Adipocyte (in vitro differentiated cells): ENCODE data around the gene DDRGK1.
"Not testable (repeated sequence)": the region's sequence is repeated elsewhere in the genome, so short reads cannot be mapped to it uniquely, and the experiment has no call there.

Source experiments
- DNase-seq: peaks from one replicate; pipeline ENCODE4 v3.0.0-alpha.2; 2015; ENCODE audit warnings: low read depth
- H3K27me3 ChIP-seq: replicated peaks from 2 replicates; pipeline ENCODE4 v1.7.0; 2013; ENCODE audit warnings: mild to moderate bottlenecking, low read length, moderate library complexity; ENCODE audit not compliant: control insufficient read depth, insufficient read depth
- H3K36me3 ChIP-seq: 2 replicates; pipeline ENCODE4 v1.7.0; 2013; ENCODE audit warnings: low read length, mild to moderate bottlenecking, moderate library complexity; ENCODE audit not compliant: control insufficient read depth, insufficient read depth, severe bottlenecking
- H3K4me1 ChIP-seq: 2 replicates; pipeline ENCODE4 v1.7.0; 2013; ENCODE audit warnings: mild to moderate bottlenecking, low read length, moderate library complexity; ENCODE audit not compliant: control insufficient read depth, insufficient read depth
- H3K4me3 ChIP-seq: 2 replicates; pipeline ENCODE4 v1.7.0; 2013; ENCODE audit warnings: mild to moderate bottlenecking, low read length, moderate library complexity
- H3K9ac ChIP-seq: 2 replicates; pipeline ENCODE4 v1.7.0; 2013; ENCODE audit warnings: mild to moderate bottlenecking, low read length, moderate library complexity
- H3K9me3 ChIP-seq: 2 replicates; pipeline ENCODE4 v1.7.0; 2013; ENCODE audit warnings: mild to moderate bottlenecking, low read length, moderate library complexity; ENCODE audit not compliant: control insufficient read depth

The DDRGK1 gene

DNA sequence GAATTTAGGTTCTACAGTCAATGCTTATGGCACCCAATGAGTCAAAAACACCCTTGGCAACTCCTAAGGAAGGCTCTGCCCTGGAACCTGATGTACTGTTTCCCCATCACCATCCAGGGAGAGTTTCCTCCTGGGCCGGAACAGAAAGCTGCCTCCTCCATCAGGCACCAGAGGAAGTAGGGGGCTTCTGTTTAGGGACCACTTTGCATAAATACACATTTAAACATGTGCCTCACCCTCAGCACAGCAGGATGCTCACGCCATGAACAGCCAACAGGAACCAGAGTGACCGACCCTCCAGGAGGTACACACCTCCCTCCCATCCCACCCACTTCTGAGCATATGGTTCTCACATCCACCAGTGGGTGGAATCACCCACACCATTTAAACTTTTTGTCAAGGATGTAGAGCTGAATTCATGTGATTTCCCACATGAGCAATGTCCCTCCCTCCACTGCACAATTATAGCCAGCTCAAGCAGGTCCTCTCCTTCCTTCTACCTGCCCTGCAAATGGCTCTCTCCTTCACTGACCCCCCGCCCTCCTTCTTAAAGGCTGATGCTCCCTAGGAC lies 14.8 kb downstream of the DDRGK1 start:
- no peaks in the 10 kb centered on the region for H3K4me1 ChIP-seq
- H3K27me3 ChIP-seq = no peaks in the 10 kb centered on the region
- no peak for DNase-seq
- peaks cover 50% of the 10 kb centered on the region for H3K36me3 ChIP-seq
- H3K9ac ChIP-seq = no peak overlapping the region
- H3K4me3 ChIP-seq = no peak overlapping the region
- no peaks in the 10 kb centered on the region for H3K9me3 ChIP-seq

DNA sequence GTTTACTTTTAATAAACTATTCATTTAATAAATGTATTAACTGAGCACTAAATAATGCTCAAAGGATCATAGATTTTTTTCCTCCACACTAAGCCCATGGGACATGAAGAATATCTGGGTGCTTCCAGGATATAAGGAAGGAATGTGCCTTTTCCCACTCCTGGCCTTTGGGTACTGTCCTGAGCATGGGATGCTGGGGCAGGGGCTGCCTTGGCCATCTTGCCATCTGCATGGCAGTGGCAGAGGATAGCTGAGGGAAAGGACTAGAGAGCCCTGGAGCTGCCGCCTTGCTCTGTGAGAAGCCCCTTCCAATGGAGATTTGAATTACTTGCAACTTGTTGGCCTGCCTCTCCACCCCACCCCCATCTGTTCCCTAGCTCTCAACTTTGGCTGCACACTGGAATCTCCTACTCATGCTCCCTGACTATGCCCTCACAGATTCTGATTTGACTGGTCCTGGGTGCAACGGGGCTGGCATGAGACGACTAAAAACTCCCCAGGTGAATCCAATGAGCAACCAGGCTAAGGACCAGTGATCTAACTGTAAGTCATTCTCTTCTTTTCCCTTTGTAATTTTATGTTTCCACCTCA lies 15.6 kb downstream of the DDRGK1 start:
- Histone ChIP-seq H3K27me3 (no peaks in the 10 kb centered on the region), H3K4me1 (no peaks in the 10 kb centered on the region)

DNA sequence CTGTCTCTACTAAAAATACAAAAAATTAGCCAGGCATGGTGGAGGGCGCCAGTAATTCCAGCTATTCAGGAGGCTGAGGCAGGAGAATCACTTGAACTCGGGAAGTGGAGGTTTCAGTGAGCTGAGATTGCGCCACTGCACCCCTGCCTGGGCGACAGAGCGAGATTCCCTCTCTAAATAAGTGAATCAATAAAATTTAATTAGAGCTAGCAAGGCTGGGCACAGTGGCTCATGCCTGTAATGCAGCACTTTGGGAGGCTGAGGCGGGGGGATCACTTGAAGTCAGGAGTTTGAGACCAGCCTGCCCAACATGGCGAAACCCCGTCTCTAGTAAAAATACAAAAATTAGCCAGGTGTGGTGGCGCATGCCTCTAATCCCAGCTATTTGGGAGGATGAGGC lies 16.6 kb downstream of the DDRGK1 start:
- not testable (repeated sequence) for H3K9ac ChIP-seq, H3K4me3 ChIP-seq, H3K27me3 ChIP-seq, DNase-seq, H3K4me1 ChIP-seq, H3K9me3 ChIP-seq
- H3K36me3 ChIP-seq = peaks cover 35% of the 10 kb centered on the region

More for the DNA sequence above, 15.6 kb downstream of the DDRGK1 start:
- no peak overlapping the region for H3K4me3 ChIP-seq
- peaks cover 43% of the 10 kb centered on the region for H3K36me3 ChIP-seq
- H3K9ac ChIP-seq = no peak overlapping the region
- no peaks in the 10 kb centered on the region for H3K9me3 ChIP-seq
- no peak for DNase-seq

DNA sequence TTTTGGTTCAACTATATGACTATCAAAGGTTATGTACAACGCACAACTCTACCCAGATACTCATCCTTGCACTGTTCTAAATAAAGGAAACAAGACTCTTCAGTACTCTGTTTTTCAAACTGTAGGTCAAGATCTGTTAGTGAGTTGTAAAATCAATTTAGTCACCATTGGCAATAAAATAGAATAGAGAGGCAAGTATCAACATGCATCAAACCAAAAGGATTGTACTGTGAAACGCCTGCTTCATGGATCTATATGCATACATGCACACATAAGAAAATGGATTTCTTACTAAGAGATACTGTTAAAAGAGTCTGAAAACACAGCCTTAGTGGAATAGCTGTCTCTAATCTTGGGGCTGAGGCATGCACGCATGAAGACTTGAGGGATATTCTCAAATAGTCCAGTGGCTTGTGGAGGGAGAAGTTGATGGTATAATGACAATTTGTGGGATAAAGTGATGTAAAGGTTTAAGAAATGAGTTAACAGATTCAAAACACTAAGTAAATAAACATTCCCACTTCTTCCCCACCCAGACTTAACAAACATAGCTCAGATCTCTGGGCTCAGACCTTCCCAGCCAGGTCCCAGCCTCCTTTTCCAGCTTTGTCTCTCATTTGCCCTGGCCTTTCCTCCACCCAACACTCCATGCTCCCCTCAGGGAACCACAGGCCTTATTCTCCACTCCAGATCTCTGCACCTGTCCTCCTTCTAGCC lies 20.4 kb downstream of the DDRGK1 start:
- peaks cover 2% of the 10 kb centered on the region for H3K36me3 ChIP-seq
- H3K9me3 ChIP-seq = no peaks in the 10 kb centered on the region
- no peaks in the 10 kb centered on the region for H3K27me3 ChIP-seq
- H3K4me1 ChIP-seq = peaks cover 3% of the 10 kb centered on the region
- DNase-seq = no peak
- H3K4me3 ChIP-seq = no peak overlapping the region
- H3K9ac ChIP-seq = no peak overlapping the region

DNA sequence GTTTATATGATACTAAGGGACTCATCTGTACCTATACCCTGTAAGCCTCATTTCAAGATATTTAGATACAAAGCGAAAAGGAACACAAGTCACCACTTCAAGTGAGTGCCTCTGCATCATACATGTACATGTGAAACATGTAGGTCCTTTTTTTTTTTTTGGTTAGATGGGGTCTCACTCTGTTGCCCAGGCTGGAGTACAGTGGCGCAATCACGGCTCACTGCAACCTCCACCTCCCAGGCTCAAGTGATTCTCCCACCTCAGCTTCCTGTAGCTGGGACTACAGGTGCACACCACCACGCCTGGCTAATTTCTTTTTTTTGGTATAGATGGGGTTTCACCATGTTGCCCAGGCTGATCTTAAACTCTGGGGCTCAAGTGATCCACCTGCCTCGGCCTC lies 22.1 kb downstream of the DDRGK1 start:
- H3K9ac ChIP-seq, H3K27me3 ChIP-seq, H3K9me3 ChIP-seq, H3K36me3 ChIP-seq, H3K4me1 ChIP-seq, DNase-seq, H3K4me3 ChIP-seq: not testable (repeated sequence)

DNA sequence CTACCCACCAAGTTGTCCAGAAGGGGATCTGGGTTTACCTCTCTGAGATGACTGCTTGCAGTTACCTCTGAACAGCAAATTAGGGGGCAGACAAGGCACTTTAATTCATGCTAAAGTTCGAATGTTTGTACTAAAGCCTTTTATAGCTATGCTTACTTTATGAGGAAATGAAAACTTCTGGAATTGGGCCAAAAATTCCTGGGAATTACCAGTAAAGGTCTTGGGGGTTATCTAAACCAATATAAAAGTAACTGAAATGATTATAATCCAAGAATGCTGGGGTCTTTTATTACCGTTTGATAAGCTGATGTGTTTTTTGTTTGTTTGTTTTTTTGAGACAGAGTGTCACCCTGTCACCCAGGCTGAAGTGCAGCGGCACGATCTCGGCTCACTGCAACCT lies 23.2 kb downstream of the DDRGK1 start:
- Histone ChIP-seq H3K9me3 (no peaks in the 10 kb centered on the region), H3K4me3 (no peak overlapping the region), H3K4me1 (peaks cover 3% of the 10 kb centered on the region), H3K9ac (no peak overlapping the region), H3K36me3 (no peaks in the 10 kb centered on the region), H3K27me3 (no peaks in the 10 kb centered on the region)
- DNase-seq = no peak

DNA sequence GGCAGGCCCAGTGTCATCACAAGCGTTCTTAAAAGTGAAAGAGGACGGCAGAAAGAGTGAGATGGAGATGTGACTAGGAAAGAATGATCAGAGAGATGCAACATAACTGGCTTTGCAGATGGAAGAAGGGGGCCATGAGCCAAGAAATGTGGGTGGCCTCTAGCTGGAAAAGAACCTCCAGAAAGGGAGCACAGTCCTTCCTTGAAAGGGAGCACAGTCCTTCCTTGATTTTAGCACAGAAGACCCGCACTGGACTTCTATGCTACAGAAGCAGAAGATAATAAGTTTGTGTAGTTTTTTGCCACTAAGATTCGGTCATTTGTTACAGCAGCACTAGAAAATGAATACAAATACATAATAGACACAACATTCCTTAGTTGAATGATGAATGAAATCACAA lies 24.2 kb downstream of the DDRGK1 start:
- DNase-seq = no peak

DNA sequence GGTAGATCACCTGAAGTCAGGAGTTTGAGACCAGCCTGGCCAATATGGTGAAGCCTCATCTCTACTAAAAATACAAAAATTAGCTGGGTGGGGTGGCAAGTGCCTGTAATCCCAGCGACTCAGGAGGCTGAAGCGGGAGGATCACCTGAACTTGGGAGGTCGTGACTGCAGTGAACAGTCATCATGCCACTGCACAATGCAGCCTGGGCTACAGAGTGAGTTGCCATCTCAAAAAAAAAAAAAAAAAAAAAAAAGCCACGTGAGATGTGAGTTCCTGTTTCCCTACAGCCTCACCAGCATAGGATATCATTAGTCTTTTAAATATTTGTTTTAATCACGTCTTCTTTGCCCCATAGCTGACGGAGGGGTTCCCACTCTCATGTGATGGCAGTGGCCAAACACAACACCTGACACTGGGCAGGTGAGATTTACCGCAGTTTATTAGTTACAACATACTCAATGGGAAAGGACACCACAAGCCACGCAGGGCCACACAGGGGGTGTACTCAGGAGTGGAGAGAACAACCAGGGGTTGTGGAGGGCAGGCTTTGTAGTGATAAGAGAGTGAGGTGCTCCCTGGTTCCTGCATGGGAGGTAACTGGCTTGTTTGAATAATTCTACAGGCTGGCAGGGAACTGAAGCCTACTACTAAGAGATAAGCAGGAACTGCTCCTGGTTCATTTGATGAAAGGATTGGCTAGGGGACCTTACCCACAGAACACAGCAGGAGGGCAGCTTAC lies 26.6 kb downstream of the DDRGK1 start:
- H3K9ac ChIP-seq = no peak overlapping the region
- DNase-seq = no peak
- H3K27me3 ChIP-seq = no peaks in the 10 kb centered on the region
- peaks cover 19% of the 10 kb centered on the region for H3K4me1 ChIP-seq
- no peaks in the 10 kb centered on the region for H3K9me3 ChIP-seq
- no peak overlapping the region for H3K4me3 ChIP-seq
- H3K36me3 ChIP-seq = no peaks in the 10 kb centered on the region

More for the DNA sequence above, 24.2 kb downstream of the DDRGK1 start:
- Histone ChIP-seq H3K9me3 (no peaks in the 10 kb centered on the region), H3K4me3 (no peak overlapping the region), H3K9ac (no peak overlapping the region), H3K36me3 (no peaks in the 10 kb centered on the region), H3K27me3 (no peaks in the 10 kb centered on the region), H3K4me1 (peaks cover 8% of the 10 kb centered on the region)

DNA sequence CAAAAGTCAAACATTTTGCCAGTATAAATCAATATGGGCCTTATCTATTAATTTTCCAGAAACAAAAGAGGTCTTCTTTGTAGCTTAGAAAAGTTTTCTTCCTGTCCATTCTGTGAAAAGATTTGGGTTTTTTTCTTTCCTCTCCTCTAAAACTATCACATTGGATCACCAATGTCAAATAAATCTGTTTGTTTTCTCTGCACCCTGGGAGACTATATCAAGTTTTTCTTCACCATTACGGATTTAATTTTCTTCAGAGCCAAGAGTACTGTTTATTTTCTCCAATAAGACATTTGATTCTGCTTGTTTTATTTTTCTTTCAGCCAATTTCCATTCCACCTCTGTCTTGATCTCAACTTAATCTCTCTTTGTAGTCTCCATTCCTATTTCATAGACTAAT lies 29.2 kb downstream of the DDRGK1 start:
- peak overlapping the region; percentile 96 for H3K4me3 ChIP-seq

DNA sequence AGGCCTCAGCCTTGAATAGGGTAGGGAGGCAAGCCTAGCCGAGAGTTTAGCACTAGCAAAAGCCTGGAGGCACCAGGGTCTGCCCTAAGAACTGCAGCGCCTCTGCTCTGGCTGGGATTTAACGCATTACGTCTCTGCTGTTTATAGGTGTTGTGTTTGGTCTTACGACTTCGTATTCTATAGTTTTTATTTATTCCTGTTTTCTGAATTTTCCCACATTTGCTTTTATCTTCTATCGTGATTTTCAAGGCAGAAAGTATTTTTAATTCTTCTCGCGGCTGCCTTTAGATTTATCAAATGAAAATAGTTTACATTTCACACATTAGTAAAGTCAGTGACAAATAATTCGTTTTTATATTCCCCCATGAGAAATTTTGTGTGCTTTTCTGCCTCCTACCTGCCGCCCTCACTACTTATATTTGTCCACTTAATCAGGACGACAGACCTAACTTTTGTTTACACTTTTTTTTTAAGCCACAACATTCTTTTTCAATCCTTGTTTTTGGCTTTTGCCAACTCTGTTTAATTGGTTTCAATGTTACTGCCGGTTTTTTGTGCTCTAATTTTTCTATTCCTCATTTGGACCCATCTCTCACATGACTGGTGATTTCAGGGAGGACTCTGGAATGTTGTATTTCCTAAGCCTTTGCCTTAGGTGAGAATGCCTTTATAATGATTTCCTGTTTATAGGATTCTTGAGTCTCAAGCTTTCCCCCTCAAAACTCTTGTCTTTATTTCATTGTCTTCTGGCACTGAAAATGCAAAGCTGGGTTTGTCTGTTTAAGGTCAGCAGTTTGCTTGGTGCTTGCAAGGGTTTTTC lies 29.8 kb downstream of the DDRGK1 start:
- DNase-seq = peak; percentile 12
- no peaks in the 10 kb centered on the region for H3K9me3 ChIP-seq
- peak overlapping the region; percentile 96 for H3K4me3 ChIP-seq
- peak overlapping the region; percentile 90 for H3K9ac ChIP-seq
- H3K4me1 ChIP-seq = peaks cover 18% of the 10 kb centered on the region
- H3K36me3 ChIP-seq = no peaks in the 10 kb centered on the region
- H3K27me3 ChIP-seq = peaks cover 6% of the 10 kb centered on the region

More for the DNA sequence above, 29.2 kb downstream of the DDRGK1 start:
- DNase-seq = no peak
- peak overlapping the region; percentile 90 for H3K9ac ChIP-seq
- peaks cover 6% of the 10 kb centered on the region for H3K27me3 ChIP-seq
- H3K36me3 ChIP-seq = no peaks in the 10 kb centered on the region
- H3K4me1 ChIP-seq = peaks cover 18% of the 10 kb centered on the region
- no peaks in the 10 kb centered on the region for H3K9me3 ChIP-seq
